Myocyte (in vitro differentiated cells): ENCODE results near the gene ATXN7L2. TPM values are rescaled to one million over a fixed set of nuclear protein-coding genes. Genes with fewer than 3 reads are reported as not detected.
A peak's percentile ranks its signal among the peaks of the same experiment; 100 is the strongest.
"Not testable (repeated sequence)": the region's sequence is repeated elsewhere in the genome, so short reads cannot be mapped to it uniquely, and the experiment has no call there.

Experiments used
- DNase-seq: peaks from one replicate; pipeline ENCODE4 v3.0.0-alpha.2; 2012; ENCODE audit warnings: low read depth
- polyA plus RNA-seq: library from polyadenylated mRNA; unstranded; fragments of >200 nt; gene quantifications from one replicate; pipeline ENCODE4 v1.2.1, GENCODE V29; 2012; ENCODE audit warnings: missing spikeins
- total RNA-seq: library from RNA; depleted of rRNA; stranded (reverse); fragments of >200 nt; gene quantifications from 2 replicates; pipeline ENCODE4 v1.2.3, GENCODE V29; 2014

ATXN7L2 gene
- total RNA-seq, result 6.1 and 6.7 TPM in 2 replicates
- 2.6 TPM for polyA plus RNA-seq

- DNase-seq, result peak; percentile 89
Observed at GRCh38 chr1:109483672-109484518, at the start of gene ATXN7L2. Gene ATXN7L2 (plus strand): TSS chr1:109483905. CDS start chr1:109483954, 49 bp downstream.

GRCh38 chr1:109434484-109434883 lies 49.2 kb upstream of the ATXN7L2 start:
- DNase-seq, result no peak

GRCh38 chr1:109438798-109439297 lies 44.9 kb upstream of the ATXN7L2 start:
- DNase-seq, result peak; percentile 96

DNA sequence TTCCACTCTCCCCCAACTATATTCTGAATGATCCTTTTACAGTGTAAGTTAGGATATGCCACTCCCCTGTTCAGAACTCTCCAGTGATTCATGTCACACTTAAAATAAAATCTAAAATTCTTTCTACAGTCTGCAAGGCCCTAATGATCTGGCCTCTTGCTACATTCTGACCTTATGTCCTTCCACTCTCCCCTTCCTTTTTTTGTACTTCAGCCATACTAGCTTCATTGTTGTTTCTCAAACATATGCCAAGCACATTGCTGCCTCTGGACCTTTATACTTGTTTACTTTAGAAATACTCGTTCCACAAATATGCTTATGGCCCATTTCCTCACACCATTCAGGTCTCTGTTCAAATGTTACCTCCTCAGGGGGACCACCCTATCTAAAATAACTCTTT lies 42.6 kb upstream of the ATXN7L2 start:
- DNase-seq, result no peak

GRCh38 chr1:109443476-109443875 lies 40.2 kb upstream of the ATXN7L2 start:
- DNase-seq, result no peak

DNA sequence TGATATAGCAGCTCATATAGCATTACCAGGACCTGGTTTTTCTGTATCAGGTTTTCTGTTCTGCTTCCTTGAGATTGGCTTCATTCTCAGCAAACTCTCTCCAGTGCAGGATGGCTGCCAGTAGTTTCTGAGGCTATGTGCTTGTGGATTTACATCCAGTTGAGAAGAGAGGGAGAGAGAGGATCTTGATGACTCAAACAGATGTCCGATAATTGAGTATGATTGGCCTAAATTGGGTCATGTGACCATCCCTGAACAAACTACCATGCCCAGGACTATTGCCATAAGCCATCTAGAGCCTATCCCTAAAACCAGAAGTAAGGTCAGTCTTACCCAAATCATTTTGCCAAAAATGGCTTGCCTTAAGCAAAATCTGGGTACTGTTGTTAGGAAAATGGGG lies 39.4 kb upstream of the ATXN7L2 start:
- DNase-seq, result no peak

- not testable (repeated sequence) for DNase-seq
Observed at GRCh38 chr1:109445949-109446695, 37.6 kb upstream of the ATXN7L2 start.

DNA sequence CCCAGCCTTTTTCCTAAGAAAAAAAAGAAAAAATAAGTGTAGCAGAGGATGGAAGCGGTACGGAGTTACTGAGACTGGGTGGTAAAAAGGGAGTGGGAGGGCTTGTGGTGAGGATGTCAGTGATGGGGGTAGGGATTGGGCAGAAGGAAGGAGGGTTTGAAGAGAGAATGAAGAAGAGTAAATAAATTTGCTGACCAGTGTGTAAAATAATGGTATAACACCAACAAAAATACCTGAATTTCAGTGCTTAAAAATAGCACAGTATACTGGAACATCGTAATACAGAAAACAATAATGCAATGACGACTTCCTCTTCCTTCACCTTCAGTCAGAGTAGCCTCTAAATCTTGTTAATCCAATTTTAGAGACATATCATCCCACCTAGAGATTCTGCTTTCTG lies 36.2 kb upstream of the ATXN7L2 start:
- DNase-seq, result no peak

DNA sequence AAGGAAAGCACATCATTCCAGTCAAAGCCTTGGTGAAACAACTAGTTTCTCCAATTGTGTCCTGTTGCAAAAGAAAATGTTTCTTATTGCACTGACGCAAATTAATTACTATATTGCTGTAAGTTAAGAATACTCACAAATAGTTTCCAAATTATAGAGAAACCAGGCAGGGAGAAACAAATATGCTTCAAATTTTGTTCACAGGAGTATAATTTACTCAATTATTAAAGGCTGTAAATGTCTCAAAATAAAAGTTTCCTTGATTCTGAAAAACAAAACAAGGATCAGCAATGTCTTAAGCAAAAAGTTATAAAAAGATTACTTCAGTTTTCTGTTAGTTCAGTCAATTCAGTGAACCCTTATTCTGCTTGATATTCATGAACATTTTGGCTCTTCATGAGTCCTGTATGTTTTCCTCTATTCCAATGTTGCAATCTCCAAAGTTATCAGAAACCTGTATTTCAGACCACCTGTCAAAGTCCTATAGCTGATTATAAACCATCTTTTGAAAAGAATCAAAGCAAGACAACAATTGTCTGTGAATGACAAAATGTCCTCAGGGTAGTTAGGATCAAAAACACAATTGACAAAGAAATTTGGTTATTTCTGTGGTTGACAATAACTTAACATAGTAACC lies 29.1 kb upstream of the ATXN7L2 start:
- DNase-seq, result no peak

DNA sequence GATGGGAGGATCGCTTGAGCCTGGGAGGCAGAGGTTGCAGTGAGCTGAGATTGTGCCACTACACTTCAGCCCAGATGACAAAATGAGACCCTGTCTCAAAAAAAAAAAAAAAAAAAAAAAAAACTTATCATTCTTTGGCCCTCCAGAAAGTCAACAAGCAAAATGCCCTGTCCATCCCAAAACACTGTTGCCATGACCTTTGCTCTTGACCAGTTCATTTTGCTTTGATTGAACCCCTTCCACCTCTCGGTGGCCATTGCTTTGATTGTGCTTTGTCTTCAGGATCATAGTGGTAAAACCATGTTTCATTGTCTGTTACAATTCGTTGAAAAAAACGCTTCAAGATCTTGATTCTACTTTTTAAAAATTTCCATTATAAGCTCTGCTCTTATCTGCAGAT lies 25.9 kb upstream of the ATXN7L2 start:
- DNase-seq, result no peak

DNA sequence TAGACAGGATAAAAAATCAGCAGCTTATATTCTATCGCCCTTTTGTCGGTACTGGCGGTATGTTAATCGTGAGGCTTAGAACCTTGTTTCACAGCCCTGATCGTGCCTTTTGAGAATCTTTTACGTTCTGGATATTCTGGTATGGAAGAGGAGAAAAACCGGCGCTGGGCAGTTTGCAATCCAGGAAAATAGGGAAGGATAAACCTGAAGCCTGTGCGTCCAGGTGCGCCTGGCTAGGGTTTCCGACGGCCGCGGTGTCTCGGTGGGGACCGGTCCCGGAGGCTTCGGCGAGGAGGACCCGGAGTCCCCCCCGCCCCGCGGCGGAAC lies 17.6 kb upstream of the ATXN7L2 start:
- no peak for DNase-seq

- DNase-seq, result peak; percentile 77
Observed at GRCh38 chr1:109466452-109467300, 17.0 kb upstream of the ATXN7L2 start, which contains the start of gene SYPL2. Gene SYPL2 (plus strand): TSS chr1:109466546. CDS start chr1:109466844, 298 bp downstream.

GRCh38 chr1:109467301-109467777 lies 16.4 kb upstream of the ATXN7L2 start:
- no peak for DNase-seq

GRCh38 chr1:109468061-109468460 lies 15.6 kb upstream of the ATXN7L2 start:
- DNase-seq, result no peak

DNA sequence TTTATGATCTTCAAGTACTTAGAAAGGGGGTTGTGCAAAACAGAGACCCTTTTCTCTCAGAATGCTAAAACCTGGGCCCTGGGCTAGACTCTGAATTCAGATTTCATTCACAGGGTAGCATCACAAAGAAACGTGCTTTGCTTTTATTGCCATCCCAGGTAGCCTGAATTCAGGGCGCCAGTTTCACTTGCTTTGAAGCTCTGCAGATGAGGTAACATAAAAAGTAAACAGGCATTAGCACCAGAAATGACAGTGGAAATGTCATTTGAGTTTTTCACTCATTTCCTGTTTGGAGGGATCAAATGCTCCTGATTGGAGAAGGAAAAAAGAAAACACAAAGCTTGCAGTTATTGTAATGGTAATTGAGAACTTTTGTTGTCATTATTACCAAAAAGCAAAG lies 14.8 kb upstream of the ATXN7L2 start:
- no peak for DNase-seq

- no peak for DNase-seq
Observed at GRCh38 chr1:109470245-109470644, 13.5 kb upstream of the ATXN7L2 start.

DNA sequence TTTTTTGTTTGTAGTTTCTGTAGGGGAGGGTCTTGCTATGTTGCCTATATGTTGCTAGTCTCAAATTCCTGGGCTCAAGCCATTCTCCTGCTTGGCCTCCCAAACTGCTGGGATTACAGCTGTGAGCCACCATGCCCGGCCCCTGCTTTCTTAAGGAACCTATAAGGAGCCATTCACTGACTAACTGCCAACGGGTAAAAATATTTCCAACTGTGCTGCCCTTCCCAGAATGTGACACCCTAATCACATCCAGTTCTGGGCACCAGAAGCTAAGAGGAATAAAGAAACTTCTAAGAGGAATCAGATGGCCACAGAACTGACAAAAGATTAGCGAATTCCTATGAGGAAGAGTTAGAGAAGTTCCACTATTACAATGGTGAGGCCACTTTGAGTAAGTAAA lies 10.9 kb upstream of the ATXN7L2 start:
- no peak for DNase-seq

GRCh38 chr1:109473284-109474057 lies 10.2 kb upstream of the ATXN7L2 start:
- DNase-seq, result not testable (repeated sequence)

DNA sequence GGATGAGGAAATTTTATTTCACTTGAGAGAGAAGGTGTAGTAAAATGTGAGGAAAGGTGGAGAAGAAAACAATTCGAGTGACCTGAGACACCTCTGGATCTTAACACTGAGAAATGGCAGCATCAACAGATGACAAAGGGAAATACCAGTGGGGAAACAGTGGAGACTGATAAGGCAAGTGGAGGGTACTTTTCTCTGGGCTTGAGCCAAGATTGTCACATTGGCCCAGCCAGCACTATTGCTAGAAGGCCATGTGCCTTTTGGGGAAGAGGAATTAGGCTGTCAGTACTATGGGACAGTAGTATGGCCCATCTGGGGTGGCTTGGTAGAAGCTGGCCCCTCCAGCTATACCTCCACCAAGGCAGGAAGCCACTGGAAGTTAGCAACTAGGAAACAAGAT lies 9.0 kb upstream of the ATXN7L2 start:
- DNase-seq, result no peak

GRCh38 chr1:109475261-109475660 lies 8.4 kb upstream of the ATXN7L2 start:
- no peak for DNase-seq
